ENCODE data around the gene USP9Y.

DNA sequence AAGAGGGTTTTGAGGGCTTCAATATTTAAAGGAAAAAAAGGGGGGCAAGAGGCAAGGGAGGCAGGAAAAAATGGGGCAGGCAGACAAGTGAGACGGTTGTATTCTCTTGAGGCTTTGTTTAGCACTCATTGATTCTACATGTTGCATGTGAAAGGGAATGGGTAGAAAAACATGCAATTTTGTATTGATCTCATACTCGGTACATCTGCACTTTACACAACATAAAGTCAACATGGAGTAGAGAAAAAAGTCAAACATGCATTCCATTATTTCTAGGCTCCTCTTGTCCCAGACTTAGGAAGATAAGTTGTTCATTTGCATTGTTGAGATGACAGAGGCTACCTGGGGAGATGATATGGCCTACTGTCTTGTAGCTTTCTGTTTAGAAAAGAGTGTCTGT is 166.9 kb downstream of the USP9Y start:
- no peak for TF ChIP-seq CTCF (IDR thresholded peaks at IDR 0.05)
- no peak for TF ChIP-seq POLR2A (IDR thresholded peaks at IDR 0.05)

Measured in lower leg skin (tissue), 3 donors.